Peyer's patch (tissue), 4 donors: Measurements from ENCODE around the gene FCSK.

Experiments used
- POLR2A ChIP-seq, 2 donors: fragments of 450-650 bp; IDR thresholded peaks; one replicate each; pipeline ENCODE4 v1.5.1; 2017; ENCODE audit warnings: antibody characterized with exemption in 2 of 2, mild to moderate bottlenecking in 2 of 2, moderate library complexity in 2 of 2
- TF ChIP-seq, protein P1 (sequence below), 6 experiments: fragments of 450-650 bp in 4 of 6; fragments of 200-600 bp in 2 of 6; sonication (generic) in 1 of 6; IDR thresholded peaks; one replicate each; pipeline ENCODE4 v1.5.1; 2017 to 2019; ENCODE audit warnings: antibody characterized with exemption in 6 of 6, mild to moderate bottlenecking in 3 of 6, moderate library complexity in 1 of 6

DNA sequence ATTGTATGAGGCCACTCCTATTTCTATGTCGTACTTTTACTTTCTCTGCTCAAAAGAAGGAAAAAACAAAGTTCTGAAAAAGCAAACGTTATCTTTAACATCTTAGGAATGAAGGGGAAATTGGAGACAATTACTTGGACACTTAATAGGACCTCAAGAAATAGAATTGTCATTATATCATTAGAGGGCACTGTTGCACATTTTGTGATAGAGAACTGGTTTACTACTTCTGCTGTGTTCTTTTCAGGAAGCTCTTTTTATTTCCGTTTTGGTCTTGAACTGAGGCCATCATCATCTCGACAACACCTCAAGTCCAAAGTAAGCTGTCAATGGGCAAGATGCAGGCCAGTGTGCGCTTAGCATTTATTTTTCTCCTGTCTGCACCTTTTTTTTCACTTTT, 54.4 kb downstream of the FCSK start:
- TF ChIP-seq, protein P1, sequence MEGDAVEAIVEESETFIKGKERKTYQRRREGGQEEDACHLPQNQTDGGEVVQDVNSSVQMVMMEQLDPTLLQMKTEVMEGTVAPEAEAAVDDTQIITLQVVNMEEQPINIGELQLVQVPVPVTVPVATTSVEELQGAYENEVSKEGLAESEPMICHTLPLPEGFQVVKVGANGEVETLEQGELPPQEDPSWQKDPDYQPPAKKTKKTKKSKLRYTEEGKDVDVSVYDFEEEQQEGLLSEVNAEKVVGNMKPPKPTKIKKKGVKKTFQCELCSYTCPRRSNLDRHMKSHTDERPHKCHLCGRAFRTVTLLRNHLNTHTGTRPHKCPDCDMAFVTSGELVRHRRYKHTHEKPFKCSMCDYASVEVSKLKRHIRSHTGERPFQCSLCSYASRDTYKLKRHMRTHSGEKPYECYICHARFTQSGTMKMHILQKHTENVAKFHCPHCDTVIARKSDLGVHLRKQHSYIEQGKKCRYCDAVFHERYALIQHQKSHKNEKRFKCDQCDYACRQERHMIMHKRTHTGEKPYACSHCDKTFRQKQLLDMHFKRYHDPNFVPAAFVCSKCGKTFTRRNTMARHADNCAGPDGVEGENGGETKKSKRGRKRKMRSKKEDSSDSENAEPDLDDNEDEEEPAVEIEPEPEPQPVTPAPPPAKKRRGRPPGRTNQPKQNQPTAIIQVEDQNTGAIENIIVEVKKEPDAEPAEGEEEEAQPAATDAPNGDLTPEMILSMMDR (IDR thresholded peaks at IDR 0.05): peak in 1 of 6 experiments; percentile 18
- no peak for TF ChIP-seq POLR2A (IDR thresholded peaks at IDR 0.05)
